HCT116 (cell line): Measurements from ENCODE around the gene OR10X1. TPM values are rescaled to one million over a fixed set of nuclear protein-coding genes. Genes with fewer than 3 reads are reported as not detected.

ENCODE experiments used
- ATAC-seq: fragments of 200-7000 bp; cut with Tn5 transposase; 2 replicates; pipeline ENCODE4 v1.9.1; 2020; ENCODE audit warnings: mild to moderate bottlenecking, moderate library complexity
- BruUV-seq: library from RNA; stranded (reverse); fragments of 400-500 nt; replicated peaks from 2 replicates; lab custom pipeline; 2021; lab: Mats Ljungman, UMichigan
- CTCF ChIA-PET: fragments of 300-600 bp; sonication (Branson Sonifier 250); formaldehyde crosslinking; loops from one replicate; lab custom pipeline; 2021; ENCODE audit warnings: antibody characterized with exemption; lab: Charles Lee
- POLR2A ChIA-PET: fragments of 300-600, 350-600 bp; sonication (Branson Sonifier 250); formaldehyde crosslinking; loops from one replicate; lab custom pipeline; 2021; ENCODE audit warnings: antibody characterized with exemption; lab: Charles Lee
- RAD21 ChIA-PET, 2 experiments: fragments of 300-600 bp; sonication (Branson Sonifier 250); formaldehyde crosslinking; loops; one replicate each; lab custom pipeline; 2023; ENCODE audit warnings: low total read pairs in 2 of 2; ENCODE audit not compliant: uncharacterized antibody in 2 of 2, unreplicated experiment in 2 of 2, low non-redundant PET in 1 of 2; lab: Charles Lee
- DNase-seq: peaks from one replicate; pipeline ENCODE4 v3.0.0-alpha.2; 2010; ENCODE audit warnings: low read depth, low spot score
- H2AFZ ChIP-seq: fragments of 200-600 bp; shearing (Covaris generic), sonication (generic); 2 replicates; pipeline ENCODE4 v1.6.1; 2017; ENCODE audit warnings: low read depth, mixed run types, mixed read lengths, antibody characterized with exemption, low read length; ENCODE audit not compliant: poor library complexity, severe bottlenecking
- H3K27ac ChIP-seq: 2 replicates; pipeline ENCODE4 v1.5.1; 2012; ENCODE audit warnings: low read depth, low read length
- H3K27me3 ChIP-seq: fragments of 200-600 bp; sonication (generic); 2 replicates; pipeline ENCODE4 v1.6.1; 2016; ENCODE audit warnings: mixed run types, low read length, mixed read lengths; ENCODE audit not compliant: insufficient read depth
- H3K36me3 ChIP-seq, 2 experiments: fragments of 200-500 bp in 1 of 2; fragments of 200-600 bp in 1 of 2; sonication (Bioruptor generic) in 1 of 2; sonication (generic) in 1 of 2; 2 replicates each; pipeline versions ENCODE4 v1.5.1 to v1.6.1; 2014 to 2016; ENCODE audit warnings: low read length in 2 of 2, inconsistent platforms in 1 of 2, mixed read lengths in 1 of 2, mixed run types in 1 of 2; ENCODE audit not compliant: insufficient read depth in 2 of 2, control insufficient read depth in 1 of 2
- H3K4me1 ChIP-seq, 2 experiments: fragments of 200-600 bp in 1 of 2; sonication (generic) in 1 of 2; 2 replicates each; pipeline versions ENCODE4 v1.5.1 to v1.6.1; 2012 to 2017; ENCODE audit warnings: low read length in 2 of 2, inconsistent platforms in 1 of 2, mild to moderate bottlenecking in 1 of 2, mixed read lengths in 1 of 2, mixed run types in 1 of 2, moderate library complexity in 1 of 2; ENCODE audit not compliant: insufficient read depth in 2 of 2, control insufficient read depth in 1 of 2
- H3K4me2 ChIP-seq: fragments of 200-600 bp; sonication (generic); 2 replicates; pipeline ENCODE4 v1.6.1; 2017; ENCODE audit warnings: mixed run types, low read length, mixed read lengths
- H3K4me3 ChIP-seq, 2 experiments: fragments of 200-600 bp in 1 of 2; sonication (generic) in 1 of 2; replicated peaks in 1 of 2; 2 replicates each; pipeline ENCODE4 v1.5.1; 2011 to 2016; ENCODE audit warnings: low read length in 2 of 2, control low read depth in 1 of 2, low read depth in 1 of 2, mild to moderate bottlenecking in 1 of 2, mixed read lengths in 1 of 2, mixed run types in 1 of 2
- H3K79me2 ChIP-seq: fragments of 200-600 bp; sonication (generic); 2 replicates; pipeline ENCODE4 v1.6.1; 2017; ENCODE audit warnings: mild to moderate bottlenecking, mixed run types, low read length, moderate library complexity, mixed read lengths; ENCODE audit not compliant: insufficient read depth
- H3K9ac ChIP-seq: fragments of 200-600 bp; sonication (generic); 2 replicates; pipeline ENCODE4 v1.6.1; 2016; ENCODE audit warnings: low read length, mixed read lengths
- H3K9me2 ChIP-seq: fragments of 200-600 bp; sonication (generic), shearing (Covaris generic); 2 replicates; pipeline ENCODE4 v1.6.1; 2017; ENCODE audit warnings: mixed run types, mild to moderate bottlenecking, moderate library complexity; ENCODE audit not compliant: insufficient read depth
- H3K9me3 ChIP-seq, 2 experiments: fragments of 200-500 bp in 1 of 2; fragments of 200-600 bp in 1 of 2; sonication (Bioruptor generic) in 1 of 2; sonication (generic) in 1 of 2; 2 replicates each; pipeline ENCODE4 v1.6.1; 2014 to 2017; ENCODE audit warnings: low read length in 2 of 2, mixed read lengths in 2 of 2, inconsistent platforms in 1 of 2, low read depth in 1 of 2, mild to moderate bottlenecking in 1 of 2, mixed run types in 1 of 2, moderate library complexity in 1 of 2; ENCODE audit not compliant: control insufficient read depth in 1 of 2, insufficient read depth in 1 of 2
- H4K20me1 ChIP-seq: fragments of 200-600 bp; sonication (generic), shearing (Covaris generic); 2 replicates; pipeline ENCODE4 v1.6.1; 2017; ENCODE audit warnings: mixed run types, mild to moderate bottlenecking, moderate library complexity; ENCODE audit not compliant: insufficient read depth
- ATF3 ChIP-seq: IDR thresholded peaks from 2 replicates; pipeline ENCODE4 v1.6.1; 2012
- CBX3 ChIP-seq: IDR thresholded peaks from 2 replicates; pipeline ENCODE4 v1.6.1; 2012; ENCODE audit warnings: low read depth
- EGR1 ChIP-seq: IDR thresholded peaks from 2 replicates; pipeline ENCODE4 v1.6.1; 2012; ENCODE audit warnings: low read depth
- ELF1 ChIP-seq: IDR thresholded peaks from 2 replicates; pipeline ENCODE4 v1.6.1; 2012; ENCODE audit warnings: low read depth, borderline replicate concordance
- EZH2 ChIP-seq: fragments of 200-600 bp; sonication (generic); IDR thresholded peaks from 2 replicates; pipeline ENCODE4 v1.6.1; 2017; ENCODE audit warnings: antibody characterized with exemption, mixed run types
- JUND ChIP-seq: IDR thresholded peaks from 2 replicates; pipeline ENCODE4 v1.6.1; 2012
- POLR2A ChIP-seq: IDR thresholded peaks from 2 replicates; pipeline ENCODE4 v1.7.0; 2011; ENCODE audit warnings: borderline replicate concordance; ENCODE audit not compliant: insufficient read depth, insufficient read length; ENCODE audit errors: extremely low read depth
- RAD21 ChIP-seq: IDR thresholded peaks from 2 replicates; pipeline ENCODE4 v1.6.1; 2012; ENCODE audit warnings: low read depth, mild to moderate bottlenecking
- REST ChIP-seq: IDR thresholded peaks from 2 replicates; pipeline ENCODE4 v1.6.1; 2012; ENCODE audit warnings: low read depth
- SP1 ChIP-seq: IDR thresholded peaks from 2 replicates; pipeline ENCODE4 v1.6.1; 2012; ENCODE audit warnings: low read depth
- TCF7L2 ChIP-seq: IDR thresholded peaks from 2 replicates; pipeline ENCODE4 v1.7.0; 2011; ENCODE audit warnings: borderline replicate concordance, inconsistent platforms; ENCODE audit not compliant: insufficient read depth, insufficient read length; ENCODE audit errors: extremely low read depth
- YY1 ChIP-seq: IDR thresholded peaks from 2 replicates; pipeline ENCODE4 v1.6.1; 2011; ENCODE audit warnings: low read length, low read depth, moderate library complexity, mild to moderate bottlenecking; ENCODE audit not compliant: insufficient replicate concordance; ENCODE audit errors: extremely low read depth
- ZBTB33 ChIP-seq: IDR thresholded peaks from 2 replicates; pipeline ENCODE4 v1.6.1; 2011; ENCODE audit warnings: mild to moderate bottlenecking, low read length, moderate library complexity; ENCODE audit not compliant: insufficient replicate concordance; ENCODE audit errors: extremely low read depth
- ZNF274 ChIP-seq: fragments of 200-500 bp; sonication (Bioruptor generic); IDR thresholded peaks from 2 replicates; pipeline ENCODE4 v1.6.1; 2014; ENCODE audit warnings: mild to moderate bottlenecking, low read depth, low read length, inconsistent platforms
- intact Hi-C: fragments of 100-400 bp; cut with micrococcal nuclease; formaldehyde crosslinking; loops from 2 replicates; pipeline ENCODE4 v1.10.0; 2022
- total RNA-seq: library from RNA; stranded (reverse); gene quantifications from one replicate; pipeline ENCODE4 v1.2.1, GENCODE V29; 2021; ENCODE audit not compliant: unreplicated experiment

Gene OR10X1
- total RNA-seq, 1 experiment from 2014 or later, result not detected

DNA sequence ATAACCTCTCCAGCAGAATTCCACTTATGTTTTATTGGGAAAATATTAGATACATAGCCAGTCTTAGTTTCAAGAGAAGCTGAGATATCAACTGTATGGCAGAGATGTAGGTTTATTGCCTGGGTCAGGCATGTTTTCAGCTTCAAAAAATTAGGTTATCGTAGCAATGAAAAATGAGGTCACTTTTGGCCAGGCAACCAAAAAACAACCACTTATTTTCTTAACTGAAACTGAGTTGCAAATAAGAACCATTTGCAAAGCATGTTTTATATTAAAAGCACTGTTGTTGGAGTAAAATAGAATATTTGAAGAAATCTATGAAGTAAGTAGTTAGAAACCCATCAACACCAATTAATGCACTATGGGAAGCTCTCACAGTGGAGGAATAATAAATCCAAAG lies 20.0 kb downstream of the OR10X1 start:
- Histone ChIP-seq H3K27me3 (peaks cover 7% of the 10 kb centered on the region; the same call in 1 of the 2 replicates), H4K20me1 (no peaks in the 10 kb centered on the region), H3K9me3 (no peaks in the 10 kb centered on the region), H3K79me2 (no peaks in the 10 kb centered on the region), H3K4me1 (no peaks in the 10 kb centered on the region), H3K9ac (no peak overlapping the region), H3K36me3 (no peaks in the 10 kb centered on the region), H3K4me3 (no peak overlapping the region), H2AFZ (no peak overlapping the region), H3K4me2 (no peak overlapping the region), H3K9me2 (no peaks in the 10 kb centered on the region), H3K27ac (no peak overlapping the region)
- intact Hi-C loops, result no loop called here
- ATAC-seq (no peak), DNase-seq (no peak)
- TF ChIP-seq RAD21 (no peak), SP1 (no peak), EGR1 (no peak), EZH2 (no peak), REST (no peak), YY1 (no peak), TCF7L2 (no peak), ELF1 (no peak), JUND (no peak), ZNF274 (no peak), ATF3 (no peak), CBX3 (no peak), POLR2A (no peak), ZBTB33 (no peak)
- RAD21 ChIA-PET, result no interaction called here
- no TSS peak for BruUV-seq
- POLR2A ChIA-PET, result no interaction called here
- CTCF ChIA-PET, result no interaction called here
